Measurements from ENCODE around the gene PPM1H.

- TF ChIP-seq HDAC2 (IDR thresholded peaks at IDR 0.05) (no peak), SUPT20H (IDR thresholded peaks at IDR 0.05; ENCODE audit: borderline replicate concordance, control insufficient read depth, low read depth, low read length) (no peak), ATF3 (IDR thresholded peaks at IDR 0.05; ENCODE audit: borderline replicate concordance, extremely low read depth, low read depth, low read length) (no peak), HCFC1 (IDR thresholded peaks at IDR 0.05; ENCODE audit: low read length) (no peak), SPI1 (IDR thresholded peaks at IDR 0.05; ENCODE audit: borderline replicate concordance, insufficient read depth, low read depth, low read length) (no peak), TAF1 (IDR thresholded peaks at IDR 0.05; ENCODE audit: borderline replicate concordance, low read depth, low read length) (no peak)
Measured at GRCh38 chr12:62950317-62950716, 15.4 kb upstream of the PPM1H start.

Measured in GM12878 (cell line).